GM21390 (cell line): ENCODE measurements around the gene PLAC9.

Source experiments
- ATAC-seq: cut with Tn5 transposase; IDR thresholded peaks from one replicate; pipeline ENCODE4 v1.9.1; 2021; ENCODE audit not compliant: unreplicated experiment

Gene PLAC9

DNA sequence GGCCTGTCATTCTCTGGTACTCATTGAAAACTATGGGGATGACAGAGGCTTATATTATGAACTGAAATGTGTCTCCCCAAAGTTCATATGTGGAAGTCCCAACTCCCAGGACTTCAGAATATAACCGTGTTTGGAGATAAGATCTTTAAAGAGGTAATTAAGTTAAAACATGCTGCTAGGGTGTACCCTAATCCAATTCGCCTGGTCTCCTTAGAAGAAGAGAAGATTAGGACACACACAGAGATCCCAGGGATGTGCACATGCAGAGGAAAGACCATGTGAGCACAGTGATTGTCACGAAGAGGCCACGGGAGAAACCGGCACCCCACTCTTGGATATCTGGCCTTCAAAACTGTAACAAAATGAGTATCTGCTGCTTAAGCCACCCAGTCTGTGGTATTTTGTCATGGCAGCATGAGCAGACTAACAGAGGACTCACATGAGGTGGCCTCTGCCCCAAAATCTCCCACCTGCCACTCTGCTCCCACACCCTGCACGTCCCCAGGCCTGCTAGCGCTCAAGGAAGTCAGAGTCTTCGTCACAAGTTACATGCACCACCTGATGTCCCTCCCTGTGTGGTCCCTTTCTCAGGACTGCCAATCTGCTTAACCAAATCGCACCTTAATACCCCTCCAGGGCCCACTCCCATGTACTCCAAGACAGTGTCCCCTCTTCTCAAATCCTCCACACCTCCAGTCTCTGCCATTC lies 26.8 kb downstream of the PLAC9 start:
- no peak for ATAC-seq

DNA sequence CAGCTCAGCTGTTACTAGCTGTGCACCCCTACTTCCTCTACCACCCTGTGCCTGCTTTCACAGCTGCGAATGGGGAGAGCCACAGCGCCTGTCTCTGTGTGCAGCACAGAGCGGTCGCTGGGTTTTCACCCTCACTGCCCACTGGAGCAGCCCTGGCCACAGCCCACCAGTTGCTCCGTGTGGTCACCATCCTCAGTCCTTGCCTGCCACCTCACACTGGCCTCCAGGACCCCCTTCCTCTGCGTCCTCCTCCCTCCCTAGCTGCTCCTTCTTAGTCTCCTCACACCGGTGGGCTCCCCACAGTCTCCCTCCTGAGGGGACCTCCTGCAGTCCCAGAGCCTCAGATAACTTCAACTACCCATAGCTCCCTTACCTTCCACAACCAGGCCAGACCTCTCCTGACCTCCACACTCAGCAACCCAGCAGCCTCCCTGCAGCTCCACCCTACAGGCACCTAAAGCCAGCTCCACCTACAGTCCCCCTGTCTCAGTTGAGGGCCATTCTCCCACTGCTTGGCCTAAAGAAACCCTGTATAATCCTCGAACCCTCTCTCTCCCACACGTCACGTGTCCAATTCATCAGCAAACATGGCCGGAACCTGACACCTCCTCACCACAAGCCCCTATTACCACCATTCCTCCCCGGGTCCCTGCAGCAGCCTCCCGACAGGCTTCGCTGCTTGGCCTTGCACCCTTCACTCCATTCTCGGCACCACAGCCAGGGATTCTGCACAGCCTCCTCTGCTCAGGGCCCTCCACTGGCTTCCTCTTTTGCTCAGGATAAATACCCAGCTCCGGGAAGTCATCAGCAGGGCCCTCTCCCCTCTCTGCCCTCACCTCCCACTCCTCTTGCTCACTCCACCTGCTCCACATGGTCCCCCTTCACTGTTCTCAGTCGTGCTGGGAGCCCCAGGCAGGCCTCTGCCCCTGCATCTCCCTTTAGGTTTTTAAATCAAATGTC lies 28.1 kb downstream of the PLAC9 start:
- ATAC-seq = no peak

DNA sequence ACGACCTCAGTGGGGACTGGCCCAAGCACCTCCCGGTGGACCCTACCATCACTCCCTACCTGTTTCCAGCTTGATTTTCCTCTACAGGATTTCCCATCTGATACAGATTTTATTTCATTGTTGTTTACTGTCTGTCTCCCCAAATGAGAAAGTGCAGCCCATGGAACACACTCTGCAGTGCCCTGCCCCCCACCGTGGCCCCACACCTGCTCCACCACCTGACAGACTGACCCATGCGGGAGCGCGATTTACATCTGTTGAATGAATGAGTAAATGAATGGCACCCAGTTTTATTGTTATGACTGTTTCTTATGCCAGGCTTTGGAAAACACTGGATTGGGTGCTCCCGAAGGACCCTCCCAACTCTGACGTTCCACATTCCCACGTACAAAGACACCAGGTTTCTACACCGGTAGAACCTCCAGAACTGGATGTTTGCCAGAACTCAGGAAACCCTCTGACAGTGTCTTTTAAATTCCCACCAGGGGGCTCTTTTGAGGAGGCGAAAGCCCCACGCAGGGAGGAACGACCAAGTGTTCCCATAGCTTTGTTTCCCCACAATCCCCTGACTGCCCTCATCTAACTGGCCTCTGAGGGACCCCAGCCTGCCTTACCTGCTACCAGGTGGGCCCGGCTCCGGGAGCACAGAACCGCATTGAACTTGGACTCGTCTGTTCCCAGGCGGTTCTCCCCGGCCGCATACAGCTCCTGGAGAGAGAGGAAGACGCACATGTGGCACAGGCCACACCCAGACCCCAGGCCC lies 29.0 kb downstream of the PLAC9 start:
- ATAC-seq = no peak

DNA sequence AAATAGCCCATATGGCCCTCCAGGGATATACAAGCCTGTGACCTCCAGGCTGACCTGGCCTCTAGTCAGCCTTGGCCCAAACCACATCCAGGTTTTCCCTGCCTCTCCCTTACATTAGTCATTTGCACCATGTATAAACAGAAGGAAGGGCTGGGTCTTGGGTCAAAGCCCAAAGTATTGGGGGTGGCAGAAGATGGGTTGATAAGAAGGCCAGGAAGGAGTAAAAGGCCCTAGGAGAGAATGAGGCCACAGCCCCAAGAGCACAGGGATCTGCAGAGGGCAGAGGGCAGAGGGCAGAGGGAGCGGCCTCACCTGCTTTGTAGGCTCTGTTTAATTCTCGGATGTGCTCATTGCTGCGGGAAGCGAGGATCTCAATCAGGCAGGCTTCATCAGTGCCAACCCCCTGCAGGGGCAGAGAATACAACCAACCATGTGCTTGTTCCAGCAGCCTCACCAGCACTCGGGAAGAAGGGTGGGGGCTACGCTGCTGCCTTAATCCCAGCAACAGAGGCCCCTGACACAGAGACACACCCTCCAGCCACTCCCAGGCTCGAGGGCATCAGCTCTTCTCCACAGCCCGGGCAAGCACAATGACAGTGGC lies 31.3 kb downstream of the PLAC9 start:
- ATAC-seq = no peak

DNA sequence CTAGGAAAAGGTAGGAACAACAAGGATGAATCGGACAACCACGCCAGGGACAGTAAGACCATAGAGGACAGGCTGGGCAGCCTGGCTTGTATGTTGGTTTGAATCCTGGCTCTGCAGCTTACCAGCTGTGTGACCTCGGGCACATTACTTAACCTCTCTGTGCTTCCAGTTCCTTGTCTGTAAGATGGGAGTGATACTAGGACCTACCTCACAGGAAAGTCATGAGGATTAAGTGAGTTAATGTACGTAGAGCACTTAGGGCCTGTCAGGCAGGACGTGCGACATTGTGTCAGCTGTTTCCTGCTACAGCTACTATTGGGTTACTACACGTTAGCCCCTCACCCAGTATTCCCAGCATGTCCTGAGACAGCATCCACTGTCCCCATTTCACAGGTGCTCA lies 32.1 kb downstream of the PLAC9 start:
- ATAC-seq = no peak

DNA sequence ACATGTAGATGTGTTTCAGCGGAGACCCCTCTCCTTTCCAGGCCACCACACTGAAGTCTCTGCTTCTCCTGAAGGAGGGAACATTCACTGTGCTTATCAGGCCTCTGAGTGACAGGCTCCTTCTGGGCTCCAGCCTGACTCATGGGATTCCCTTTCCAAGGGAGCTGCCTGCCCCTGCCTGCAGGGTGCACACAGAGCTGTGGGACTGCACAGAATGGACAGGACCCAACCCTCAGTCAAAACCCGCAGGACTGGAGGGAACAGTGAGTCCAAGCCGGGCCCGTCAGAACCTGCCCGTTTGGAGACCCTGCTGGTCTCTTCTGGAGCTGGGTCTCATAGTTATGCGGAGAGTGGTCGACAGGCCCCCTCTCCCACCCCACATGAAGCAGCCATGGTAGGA lies 32.6 kb downstream of the PLAC9 start:
- ATAC-seq = no peak

DNA sequence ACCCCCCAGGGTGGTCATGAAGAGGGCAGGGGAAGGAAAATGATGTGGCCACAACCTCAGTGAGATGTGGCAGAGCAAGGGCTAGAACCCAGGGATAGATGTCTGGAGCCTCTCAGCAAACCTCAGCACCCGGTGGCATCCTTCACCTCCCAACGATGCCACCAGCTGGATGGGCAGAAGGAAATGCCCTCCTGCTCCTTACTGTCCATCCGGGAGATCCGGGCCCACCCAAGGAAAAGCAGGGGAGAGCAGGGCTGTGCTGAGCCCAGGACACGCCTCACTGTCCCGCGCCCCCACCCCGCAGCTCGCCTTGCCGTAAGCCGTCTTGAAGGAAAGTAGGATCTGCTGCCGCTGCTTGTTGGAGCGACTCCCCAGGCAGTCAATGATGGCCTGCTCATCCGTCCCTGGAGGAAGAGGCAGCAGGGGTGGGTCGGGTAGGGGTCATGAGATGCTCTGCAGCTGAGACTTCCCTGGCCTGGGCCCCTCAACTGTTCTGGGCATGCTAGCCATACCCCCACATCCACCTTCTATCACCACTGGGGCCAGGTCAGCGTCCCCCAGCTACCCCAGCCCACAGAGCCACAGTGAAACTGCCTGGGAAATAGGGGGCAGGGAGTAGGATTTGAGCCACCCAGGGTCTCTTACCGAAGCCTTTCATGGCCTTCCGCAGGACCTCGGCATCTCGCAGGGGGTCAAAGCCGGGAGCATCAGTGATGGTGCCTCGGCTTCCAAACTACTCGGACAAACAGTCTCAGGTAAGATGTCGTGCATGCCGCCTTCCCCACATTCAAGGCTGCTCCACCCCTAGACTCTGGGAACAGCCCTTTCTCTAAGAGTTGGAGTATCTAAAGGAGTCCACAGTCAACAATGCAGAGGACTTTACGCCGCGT lies 34.3 kb downstream of the PLAC9 start:
- ATAC-seq = no peak

DNA sequence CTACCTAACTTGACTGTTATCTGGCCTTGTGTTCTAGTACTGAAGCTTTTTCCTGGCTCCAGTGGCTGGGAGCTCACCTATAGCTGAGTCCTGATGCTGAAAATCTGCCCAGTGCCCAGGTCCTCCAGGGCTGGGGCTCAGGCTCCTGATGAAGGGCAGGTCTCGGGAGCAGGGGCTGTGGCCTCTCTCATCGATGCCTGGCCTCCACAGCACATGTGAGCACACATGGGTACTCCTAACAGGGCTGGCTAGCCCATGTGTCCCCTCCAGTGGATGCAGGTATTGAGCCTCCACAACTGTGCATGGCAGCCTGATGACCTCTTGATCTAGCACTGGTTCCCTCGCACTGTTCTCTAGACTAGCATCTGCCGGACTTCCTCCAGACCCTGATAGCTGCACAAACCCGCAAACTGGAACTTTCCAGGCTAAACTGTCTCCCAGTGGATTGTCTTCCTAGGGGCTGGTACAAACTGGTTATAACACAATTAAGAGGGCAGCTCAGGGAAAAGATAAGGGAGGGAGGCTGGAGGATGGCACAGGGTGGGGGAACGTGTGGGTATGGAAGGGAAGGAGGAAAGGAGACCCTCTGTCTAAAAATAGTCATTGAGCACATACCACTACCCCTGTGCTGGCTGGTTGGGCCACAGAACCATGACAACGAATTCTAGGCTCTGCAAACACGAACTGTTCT lies 35.1 kb downstream of the PLAC9 start:
- no peak for ATAC-seq

DNA sequence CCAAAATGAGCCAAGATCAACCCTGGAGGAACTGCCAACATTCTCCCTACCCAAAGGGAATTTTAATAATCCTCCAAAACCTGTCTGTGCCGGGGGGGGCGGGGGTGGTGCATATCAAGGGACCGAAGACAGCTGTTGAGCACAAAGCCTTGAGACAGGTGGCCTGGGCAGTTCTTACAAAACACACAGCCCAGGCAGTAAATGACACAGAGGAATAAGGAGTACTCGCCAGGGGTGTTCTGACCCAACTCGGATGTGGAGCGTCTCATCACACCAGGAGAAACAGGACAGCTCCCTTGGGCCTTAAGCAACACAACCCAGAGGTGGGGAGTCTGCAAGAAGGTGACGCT lies 35.6 kb downstream of the PLAC9 start:
- no peak for ATAC-seq

DNA sequence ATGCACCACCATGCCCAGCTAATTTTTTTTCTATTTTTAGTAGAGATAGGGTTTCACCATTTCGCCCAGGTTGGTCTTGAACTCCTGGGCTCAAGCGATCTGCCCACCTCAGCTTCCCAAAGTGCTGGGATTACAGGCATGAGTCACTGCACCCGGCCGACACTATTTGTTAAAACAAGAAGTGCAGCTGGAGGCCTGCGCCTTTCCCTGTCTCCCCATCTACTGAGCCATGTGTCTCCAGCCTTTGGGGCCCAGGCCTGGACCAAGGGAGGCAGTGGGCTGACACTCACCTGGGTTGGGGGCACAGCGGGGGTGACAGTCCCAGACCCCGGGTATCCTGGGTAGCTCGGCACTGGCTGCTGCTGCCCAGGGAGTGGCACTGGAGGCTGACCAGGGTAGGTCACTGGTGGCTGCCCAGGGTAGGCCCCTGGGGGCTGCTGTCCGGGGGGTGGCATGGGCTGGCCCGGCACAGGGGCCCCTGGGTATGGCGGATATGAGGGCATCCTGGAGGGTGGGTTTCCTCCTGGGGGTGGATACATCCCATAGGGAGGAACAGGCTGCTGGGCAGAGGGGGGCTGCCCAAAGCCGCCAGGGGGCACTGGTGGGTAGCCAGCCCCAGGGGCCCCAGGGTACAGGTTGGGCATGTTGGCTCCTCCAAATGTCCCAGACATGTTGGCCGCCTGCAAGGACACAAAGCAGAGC lies 36.3 kb downstream of the PLAC9 start:
- ATAC-seq = peak; percentile 50

DNA sequence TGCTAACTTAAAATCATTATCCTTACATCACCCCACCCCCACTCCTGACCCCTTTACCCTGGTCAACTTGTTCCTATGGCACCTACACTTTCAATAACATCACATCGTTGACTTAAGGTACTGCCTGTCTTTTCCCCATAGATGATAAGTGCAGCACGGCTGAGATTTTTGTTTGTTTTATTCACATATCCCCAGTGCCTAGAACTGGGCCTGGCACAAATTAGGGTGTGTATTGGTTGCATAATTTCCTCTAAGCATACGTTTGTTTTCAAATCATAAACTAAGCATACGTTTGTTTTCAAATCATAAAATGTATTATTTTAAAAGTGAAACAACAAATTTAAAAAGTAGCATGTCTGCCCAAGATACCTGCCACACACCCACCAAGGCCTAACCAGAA lies 37.5 kb downstream of the PLAC9 start:
- no peak for ATAC-seq

DNA sequence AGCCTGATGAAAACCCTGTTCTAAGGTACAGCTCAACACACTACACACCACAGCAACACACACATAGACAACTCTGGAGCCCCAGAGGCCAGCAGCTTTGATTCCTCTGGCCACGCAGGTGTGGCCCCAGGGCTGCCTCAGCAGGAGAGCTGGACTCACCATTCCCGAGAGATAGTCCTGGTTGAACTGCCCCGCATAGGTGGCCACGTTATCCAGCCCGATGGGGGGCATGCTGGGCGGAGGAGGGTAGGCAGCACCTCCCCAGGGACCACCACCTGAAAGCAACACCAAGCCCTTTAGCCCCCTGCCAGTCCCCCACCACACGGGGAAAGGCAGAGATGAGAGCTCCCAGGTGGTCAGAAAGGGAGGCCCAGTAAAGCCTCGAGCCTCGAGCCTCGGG lies 38.1 kb downstream of the PLAC9 start:
- no peak for ATAC-seq

DNA sequence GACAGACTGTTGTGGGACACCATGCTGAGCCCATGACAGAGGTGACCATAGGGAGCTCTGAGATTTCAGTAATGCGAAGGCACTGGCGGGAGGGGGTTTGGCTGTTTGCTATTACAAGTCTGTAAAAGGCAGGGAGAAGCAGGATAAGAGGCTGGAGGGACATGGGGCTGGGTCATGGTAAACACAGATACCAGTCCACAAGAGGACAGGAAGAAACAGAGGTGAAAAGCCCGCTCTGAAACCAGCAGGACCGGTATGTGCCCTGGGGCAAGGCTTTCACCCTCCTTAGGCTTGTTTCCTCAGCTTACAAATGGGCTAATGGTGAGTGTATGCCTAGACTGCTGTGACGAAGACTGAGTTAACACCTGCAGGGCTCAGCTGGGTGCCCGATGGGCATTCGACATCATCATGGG lies 38.7 kb downstream of the PLAC9 start:
- no peak for ATAC-seq

DNA sequence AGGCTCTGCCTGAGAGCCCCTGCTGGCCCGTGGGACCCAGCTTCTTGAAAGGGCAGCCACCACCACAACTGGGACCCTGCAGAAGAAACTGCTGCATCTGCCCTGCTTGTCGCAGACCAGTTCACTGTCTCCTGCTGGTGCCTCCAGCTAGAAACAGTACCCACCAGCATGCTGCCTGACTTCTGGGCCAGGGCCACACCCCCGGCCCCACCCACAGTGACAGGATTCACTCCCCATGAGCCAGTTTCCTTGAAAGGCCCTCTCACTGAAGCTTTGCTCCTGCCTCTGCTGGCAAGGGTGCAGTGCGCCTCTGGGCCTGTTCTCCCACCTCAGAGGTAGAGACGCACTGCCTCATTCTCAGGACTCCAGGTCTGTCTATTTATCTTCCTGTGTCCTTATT lies 40.4 kb downstream of the PLAC9 start:
- no peak for ATAC-seq

DNA sequence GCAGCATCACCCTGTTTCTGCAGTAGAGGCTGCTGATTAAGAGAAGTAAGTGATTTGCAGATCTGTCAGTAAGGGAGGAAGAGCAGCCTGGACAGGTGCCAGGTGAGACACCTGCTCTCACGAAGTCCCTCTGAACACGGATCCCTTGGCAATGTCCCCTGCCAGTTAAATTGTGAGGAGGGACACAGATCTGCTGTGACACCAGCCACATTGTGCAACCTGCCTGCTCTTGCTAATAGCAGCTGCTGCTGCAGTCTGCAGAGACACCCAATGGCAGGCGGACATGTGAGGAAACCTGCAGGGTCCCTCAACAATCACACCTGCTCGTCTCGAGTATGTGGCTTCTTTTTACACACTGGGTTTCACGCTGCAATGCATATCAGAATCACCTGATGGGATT lies 40.9 kb downstream of the PLAC9 start:
- ATAC-seq = no peak

DNA sequence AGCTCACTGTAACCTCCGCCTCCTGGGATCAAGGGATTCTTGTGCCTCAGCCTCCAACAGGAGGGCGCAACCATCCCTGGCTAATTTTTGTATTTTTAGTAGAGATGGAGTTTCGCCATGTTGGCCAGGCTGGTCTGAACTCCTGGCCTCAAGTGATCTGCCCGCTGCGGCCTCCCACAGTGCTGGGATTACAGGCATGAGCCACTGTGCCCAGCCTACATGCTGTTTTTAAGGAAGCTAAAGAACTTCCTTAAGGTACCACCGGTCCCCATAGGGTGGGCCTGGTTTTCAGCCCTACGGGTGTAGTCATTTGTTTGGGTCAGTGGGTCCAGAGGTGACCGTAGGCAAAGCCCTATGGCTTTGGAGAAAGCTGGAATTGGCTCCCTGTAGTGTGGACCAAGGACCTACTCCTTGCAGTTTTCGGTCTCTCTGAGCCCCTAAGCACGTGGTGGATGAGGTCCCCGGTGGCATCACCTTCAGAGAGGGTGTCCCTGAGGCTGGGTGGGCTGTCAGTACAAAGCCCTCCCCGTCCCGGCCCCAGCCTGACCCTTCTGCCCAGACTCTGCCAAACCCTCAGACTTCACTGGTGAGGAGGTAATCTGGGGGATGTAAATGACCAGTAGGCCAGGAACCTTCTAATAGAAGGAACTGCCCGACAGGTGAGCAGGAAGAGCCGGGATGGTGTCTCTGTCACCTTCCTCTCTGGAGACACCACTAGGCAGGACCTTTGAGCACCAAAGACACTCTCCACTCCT lies 42.3 kb downstream of the PLAC9 start:
- ATAC-seq = no peak

DNA sequence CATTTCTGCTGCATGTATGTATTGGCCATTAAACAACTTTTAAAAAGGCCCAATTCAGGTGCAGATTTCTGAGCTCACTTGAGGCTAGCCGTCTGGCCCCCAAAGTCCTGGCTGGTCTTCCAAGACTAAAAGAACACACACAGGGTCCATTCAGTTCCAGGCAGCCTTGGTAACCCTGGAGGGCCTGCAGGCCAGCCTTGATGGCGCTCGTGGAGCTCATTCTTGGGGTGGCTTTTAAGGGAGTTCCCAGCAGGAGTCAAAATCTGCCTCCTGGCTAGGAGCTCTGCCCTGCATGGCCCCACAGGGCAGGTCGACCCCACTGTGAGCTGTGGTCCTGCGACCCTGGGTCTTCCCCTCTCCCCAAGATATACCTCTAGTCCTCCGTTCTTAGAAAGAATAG lies 44.0 kb downstream of the PLAC9 start:
- no peak for ATAC-seq
